Measurements from ENCODE around the gene FASLG.

DNA sequence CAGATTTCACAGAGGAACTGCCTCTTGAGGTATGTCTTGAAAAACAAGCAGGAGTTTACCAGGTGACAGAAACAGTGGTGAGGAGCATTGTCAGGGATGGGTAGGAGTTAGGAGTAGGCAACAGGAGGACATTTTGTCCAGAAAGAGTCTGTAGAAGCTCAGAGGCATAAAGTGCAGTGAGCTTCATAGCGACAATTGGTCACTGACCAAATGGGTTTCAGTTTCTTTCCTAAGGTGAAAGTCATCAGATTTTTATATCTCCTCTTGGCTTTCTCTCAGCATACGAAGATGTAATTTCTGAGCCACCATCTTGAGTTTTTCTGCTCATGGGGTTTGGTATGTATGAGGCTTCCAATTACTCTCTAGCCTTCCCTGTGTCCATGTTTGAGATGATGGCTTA is 29.3 kb upstream of the FASLG start:
- TF ChIP-seq, protein P1, sequence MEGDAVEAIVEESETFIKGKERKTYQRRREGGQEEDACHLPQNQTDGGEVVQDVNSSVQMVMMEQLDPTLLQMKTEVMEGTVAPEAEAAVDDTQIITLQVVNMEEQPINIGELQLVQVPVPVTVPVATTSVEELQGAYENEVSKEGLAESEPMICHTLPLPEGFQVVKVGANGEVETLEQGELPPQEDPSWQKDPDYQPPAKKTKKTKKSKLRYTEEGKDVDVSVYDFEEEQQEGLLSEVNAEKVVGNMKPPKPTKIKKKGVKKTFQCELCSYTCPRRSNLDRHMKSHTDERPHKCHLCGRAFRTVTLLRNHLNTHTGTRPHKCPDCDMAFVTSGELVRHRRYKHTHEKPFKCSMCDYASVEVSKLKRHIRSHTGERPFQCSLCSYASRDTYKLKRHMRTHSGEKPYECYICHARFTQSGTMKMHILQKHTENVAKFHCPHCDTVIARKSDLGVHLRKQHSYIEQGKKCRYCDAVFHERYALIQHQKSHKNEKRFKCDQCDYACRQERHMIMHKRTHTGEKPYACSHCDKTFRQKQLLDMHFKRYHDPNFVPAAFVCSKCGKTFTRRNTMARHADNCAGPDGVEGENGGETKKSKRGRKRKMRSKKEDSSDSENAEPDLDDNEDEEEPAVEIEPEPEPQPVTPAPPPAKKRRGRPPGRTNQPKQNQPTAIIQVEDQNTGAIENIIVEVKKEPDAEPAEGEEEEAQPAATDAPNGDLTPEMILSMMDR (IDR thresholded peaks at IDR 0.05): no peak
- TF ChIP-seq POLR2A (IDR thresholded peaks at IDR 0.05): no peak

All from body of pancreas (tissue), 4 donors.